CD4-positive, alpha-beta T cell treated with Interleukin-6 at 100 ng/mL for 8 hours (primary cell): ENCODE measurements around the gene KAT14.
"Not testable (repeated sequence)": the region's sequence is repeated elsewhere in the genome, so short reads cannot be mapped to it uniquely, and the experiment has no call there.

ENCODE experiments used
- DNase-seq: peaks from one replicate; pipeline ENCODE4 v3.0.0-alpha.2; 2020; ENCODE audit warnings: mixed read lengths, low spot score

Gene KAT14

GRCh38 chr20:18154342-18154741, 16.7 kb downstream of the KAT14 start:
- no peak for DNase-seq

DNA sequence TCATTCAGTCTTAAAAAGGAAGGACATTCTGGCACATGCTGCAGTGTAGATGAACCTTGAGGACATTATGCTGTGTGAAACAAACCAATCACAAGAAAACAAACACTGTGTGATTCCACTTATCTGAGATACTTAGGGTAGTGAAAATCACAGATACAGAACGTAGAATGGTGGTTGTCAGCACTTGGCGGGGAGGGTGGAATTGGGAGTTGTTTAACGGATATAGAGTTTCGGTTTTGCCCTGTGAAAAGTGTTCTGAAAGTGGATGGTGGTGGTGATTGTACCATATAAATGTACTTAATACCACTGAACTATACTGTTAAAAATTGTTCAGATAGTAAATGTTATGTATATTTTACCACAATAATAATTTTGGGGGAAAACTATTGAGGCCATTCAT, 18.4 kb downstream of the KAT14 start:
- no peak for DNase-seq

DNA sequence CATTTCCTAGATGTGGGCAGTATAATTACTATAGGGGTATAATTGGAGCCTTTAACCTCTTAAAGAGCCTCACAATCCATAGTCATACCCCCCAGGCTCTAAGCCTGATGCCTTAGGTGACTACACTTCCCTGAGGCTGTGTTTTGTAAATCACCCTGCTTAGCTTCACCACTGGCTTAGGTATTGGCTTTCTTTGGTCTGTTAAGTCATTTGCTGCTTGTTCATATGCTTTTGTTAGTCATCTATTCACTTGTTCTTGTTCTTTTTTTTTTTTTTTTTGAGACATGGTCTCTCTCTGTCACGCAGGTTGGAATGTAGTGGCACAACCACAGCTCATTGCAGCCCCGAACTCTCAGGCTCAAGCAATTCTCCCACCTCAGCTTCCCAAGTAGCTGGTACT, 26.7 kb downstream of the KAT14 start:
- no peak for DNase-seq

- no peak for DNase-seq
These were observed 27.9 kb downstream of the KAT14 start for GRCh38 chr20:18165553-18165952.

GRCh38 chr20:18166241-18166881, 28.7 kb downstream of the KAT14 start:
- DNase-seq = no peak

DNA sequence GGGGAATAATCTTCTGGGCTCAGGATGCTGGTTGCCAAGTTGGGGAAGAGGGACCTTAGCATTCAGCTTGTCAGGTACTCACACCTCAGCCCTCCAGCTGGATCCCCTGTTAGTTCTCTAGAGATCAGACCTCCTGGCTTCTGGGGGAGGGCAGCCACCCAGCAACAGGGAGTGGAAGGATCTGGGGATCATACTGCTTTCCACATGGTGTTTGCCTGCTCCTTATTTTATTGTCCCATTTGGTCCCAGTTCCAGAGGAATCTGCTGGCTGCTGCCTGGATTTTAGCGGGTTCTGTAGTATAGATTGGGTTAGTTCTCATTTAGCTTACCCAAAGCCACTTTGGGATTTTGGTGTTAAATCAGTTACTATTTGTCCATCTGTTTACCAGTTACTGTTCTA, 29.3 kb downstream of the KAT14 start:
- no peak for DNase-seq

GRCh38 chr20:18172379-18172778, 34.7 kb downstream of the KAT14 start:
- no peak for DNase-seq

DNA sequence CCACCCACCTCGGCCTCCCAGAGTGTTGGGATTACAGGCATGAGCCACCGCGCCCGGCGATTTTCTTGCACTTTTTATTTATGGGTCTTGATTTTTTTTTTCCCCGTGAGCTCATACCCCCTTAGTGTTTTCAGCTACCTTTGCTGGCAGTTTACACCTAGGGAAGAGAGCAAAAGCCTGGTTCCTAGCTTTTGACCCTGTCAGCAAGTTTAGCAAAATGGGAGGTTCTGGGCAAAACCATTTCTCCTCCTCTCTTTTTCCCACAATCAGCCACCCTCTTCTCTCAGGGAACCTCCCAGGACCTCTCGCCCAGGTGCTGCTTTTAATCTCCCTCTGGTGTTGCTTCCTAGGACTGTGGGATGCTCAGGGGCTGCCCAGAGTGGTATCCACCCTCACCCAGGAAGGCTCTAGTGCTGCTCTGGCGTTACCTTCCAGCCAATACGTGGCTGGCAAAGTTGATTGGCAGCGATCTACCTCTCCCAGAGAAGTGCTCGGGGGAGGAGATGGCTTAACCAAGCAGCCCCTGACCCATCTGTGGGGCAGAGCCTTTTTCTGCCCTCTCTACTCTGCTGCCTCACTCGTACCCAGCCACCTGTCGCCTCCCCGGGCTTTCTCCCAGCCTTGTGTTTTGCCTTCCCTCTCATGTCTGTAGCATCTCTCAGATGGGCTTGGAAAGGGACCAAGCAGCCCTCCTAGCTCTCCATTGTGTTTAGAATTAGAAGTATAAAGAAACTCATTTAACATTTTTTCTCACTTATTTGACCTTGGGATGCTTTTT, 37.4 kb downstream of the KAT14 start:
- no peak for DNase-seq

DNA sequence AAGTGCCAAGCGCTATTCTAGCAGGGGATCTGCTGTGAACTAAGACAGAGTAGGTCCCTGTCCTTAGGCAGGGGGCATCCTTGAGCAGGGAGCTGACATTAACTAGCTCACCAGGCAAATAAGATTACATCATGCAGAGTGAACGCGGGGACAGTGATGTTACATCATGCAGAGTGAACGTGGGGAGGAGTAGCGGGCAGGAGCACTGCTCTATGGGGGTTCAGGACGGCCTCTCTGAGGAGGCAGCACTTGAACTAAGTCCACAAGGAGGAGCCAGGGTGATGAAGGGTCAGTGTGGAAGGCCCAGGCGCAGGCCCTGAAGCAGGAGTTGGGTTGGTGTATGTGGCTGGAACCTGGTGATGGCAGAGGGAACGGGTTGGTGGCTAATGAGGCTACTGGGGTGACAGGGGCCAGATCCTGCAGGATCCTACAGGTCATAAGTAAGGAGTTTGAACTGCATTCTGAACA, 38.7 kb downstream of the KAT14 start:
- DNase-seq = no peak

DNA sequence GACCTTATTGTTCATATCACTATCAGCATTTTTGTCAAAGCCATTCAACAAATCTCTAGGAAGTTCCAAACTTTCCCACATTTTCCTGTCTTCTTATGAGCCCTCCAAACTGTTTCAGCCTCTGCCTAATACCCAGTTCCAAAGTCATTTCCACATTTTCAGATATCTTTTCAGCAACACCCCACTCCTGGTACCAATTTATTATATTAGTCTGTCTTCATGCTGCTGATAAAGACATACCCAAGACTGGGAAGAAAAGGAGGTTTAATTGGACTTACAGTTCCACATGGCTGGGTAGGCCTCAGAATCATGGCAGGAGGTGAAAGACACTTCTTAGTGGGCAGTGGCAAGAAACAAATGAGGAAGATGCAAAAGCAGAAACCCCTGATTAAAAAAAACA, 42.7 kb downstream of the KAT14 start:
- DNase-seq = not testable (repeated sequence)

DNA sequence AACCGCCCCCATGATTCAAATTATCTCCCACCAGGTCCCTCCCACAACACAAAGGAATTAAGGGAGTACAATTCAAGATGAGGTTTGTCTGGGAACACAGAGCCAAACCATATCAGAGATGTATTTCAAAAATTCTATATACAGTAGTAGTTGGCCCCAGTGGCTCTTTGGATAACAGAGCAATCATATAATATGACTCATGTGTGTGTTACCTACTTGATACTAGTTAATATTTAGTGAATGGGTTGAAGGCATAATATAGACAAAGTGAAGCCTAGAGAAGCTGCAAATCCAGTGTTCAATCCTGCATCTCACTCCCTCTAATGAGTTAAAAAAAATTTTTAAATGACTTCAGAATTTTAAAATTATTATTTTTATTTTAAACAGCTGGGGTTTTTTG, 43.2 kb downstream of the KAT14 start:
- no peak for DNase-seq

GRCh38 chr20:18187020-18187419, 49.4 kb downstream of the KAT14 start:
- no peak for DNase-seq

DNA sequence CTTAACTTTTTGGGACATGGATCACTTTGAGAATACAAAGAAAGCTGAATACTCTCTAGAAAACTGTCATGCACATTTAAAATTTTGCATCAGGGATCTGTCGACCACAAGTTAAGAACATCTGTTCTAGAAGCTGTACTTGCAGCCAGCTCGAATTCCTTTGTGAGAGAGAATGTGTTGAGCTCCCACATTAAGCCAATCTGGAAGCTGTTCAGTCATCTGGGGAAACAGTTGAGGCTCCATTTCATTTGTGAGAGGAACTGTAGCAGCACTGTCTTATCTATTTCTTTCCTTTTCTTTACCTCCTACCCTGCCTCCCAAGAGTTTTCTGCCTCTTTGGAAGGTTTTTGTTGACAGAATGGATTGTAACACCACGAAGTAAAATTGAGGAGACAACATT, 50.8 kb downstream of the KAT14 start:
- DNase-seq = no peak

- DNase-seq = no peak
These were observed 52.9 kb downstream of the KAT14 start for GRCh38 chr20:18190338-18191233.

GRCh38 chr20:18191306-18191705, 53.6 kb downstream of the KAT14 start:
- DNase-seq = no peak

- not testable (repeated sequence) for DNase-seq
These were observed 56.8 kb downstream of the KAT14 start for GRCh38 chr20:18194461-18194860.

- DNase-seq = no peak
These were observed 58.3 kb downstream of the KAT14 start for GRCh38 chr20:18195931-18196330.

DNA sequence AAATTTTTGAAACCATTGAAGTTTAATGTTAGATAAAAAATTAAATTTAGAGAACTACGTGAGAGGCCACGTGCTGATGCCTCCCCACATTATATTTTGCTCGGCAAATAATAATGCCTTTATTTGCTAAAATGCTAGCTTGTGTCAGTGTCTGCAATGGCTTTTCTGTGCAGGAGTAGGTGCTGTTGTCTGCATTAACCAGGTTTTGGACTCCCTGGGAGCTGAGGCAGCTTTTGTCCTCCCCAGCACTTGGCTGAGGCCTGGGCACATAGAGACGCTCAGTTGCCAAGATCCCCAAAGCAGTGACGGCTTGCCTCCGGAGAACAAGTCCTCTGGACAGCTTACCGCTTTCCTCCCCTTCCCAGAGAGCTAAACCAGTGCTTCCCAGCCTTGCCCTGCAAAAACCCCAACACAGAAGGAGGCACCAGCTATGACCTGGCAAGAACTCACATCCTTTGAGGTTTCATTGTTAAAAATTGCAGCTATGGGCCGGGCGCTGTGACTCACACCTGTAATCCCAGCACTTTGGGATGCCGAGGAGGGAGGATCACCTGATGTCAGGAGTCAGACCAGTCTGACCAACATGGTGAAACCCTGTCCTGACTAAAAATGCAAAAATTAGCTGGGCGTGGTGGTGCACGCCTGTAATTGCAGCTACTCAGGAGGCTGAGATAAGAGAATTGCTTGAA, 59.9 kb downstream of the KAT14 start:
- DNase-seq = no peak

GRCh38 chr20:18202966-18203365, 65.3 kb downstream of the KAT14 start:
- no peak for DNase-seq

DNA sequence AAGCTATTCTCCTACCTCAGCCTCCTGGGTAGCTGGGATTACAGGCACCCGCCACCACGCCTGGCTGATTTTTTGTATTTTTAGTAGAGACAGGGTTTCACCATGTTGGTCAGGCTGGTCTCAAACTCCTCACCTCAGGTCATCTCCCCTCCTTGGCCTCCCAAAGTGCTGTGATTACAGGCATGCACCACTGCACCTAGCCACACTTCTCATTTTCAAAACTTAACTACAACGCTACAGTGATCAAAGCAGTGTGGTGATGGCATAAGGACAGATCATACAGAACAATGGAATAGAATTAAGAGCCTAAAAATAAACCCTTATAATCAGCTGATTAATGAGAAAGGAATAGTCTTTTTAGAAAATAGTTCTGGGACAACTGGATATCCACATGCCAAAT, 66.0 kb downstream of the KAT14 start:
- DNase-seq = not testable (repeated sequence)

- DNase-seq = no peak
These were observed 75.3 kb downstream of the KAT14 start for GRCh38 chr20:18213002-18213401.

GRCh38 chr20:18215566-18215965, 77.9 kb downstream of the KAT14 start:
- no peak for DNase-seq
